ENCODE data around the gene BCLAF1. TPM values are rescaled to one million over a fixed set of nuclear protein-coding genes. Genes with fewer than 3 reads are reported as not detected.
A peak's percentile ranks its signal among the peaks of the same experiment; 100 is the strongest.
"Not testable (repeated sequence)": the region's sequence is repeated elsewhere in the genome, so short reads cannot be mapped to it uniquely, and the experiment has no call there.

BCLAF1 gene
- total RNA-seq, 2 donors from 2014 or later, result 77.8 to 179 TPM

DNA sequence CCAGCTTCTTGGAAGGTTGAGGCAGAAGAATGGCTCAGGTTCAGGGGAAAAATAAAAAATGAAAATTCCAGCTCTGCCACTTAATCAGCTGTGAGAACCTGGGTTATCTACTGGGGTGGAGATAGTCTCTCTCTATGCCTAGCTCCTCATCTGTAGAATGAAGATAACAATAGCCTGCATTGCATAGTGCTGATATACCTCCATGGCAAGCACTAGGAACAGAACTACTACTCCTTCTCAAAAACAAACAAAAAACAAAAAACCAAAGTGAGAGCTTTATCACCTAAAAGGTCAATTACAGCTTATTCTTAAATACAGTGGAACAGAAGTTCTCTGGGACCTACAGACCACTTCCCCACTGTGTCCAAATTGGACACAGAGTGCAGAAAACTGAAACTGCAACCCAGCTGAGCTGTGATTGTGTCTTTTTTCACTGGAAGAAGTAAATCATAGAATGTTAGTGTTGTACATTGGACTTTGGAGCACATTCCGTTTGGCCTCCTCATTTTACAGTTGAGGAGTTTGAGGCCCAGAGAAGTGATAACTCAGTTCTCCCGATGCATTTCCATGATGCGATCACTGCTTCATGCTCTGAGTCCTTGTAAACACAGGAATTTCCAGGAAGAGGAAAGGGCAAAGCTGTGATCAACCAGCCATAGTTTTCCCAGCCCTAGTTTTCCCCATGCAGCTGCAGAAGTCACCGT, 62.8 kb downstream of the BCLAF1 start:
- ATAC-seq (peak; percentile 41), DNase-seq (no peak)
- intact Hi-C loops (cut with DNase I), result loop anchor here (10.0 kb wide), 1 partner anchor 772 kb away; no protein-coding TSS in a partner anchor
- WGBS, 2 donors, result 76 to 88% methylated on average over 4 of the region's 4 CpGs
- Histone ChIP-seq H3K27ac (no peak overlapping the region), H3K9me3 (no peaks in the 10 kb centered on the region), H3K4me3 (no peak overlapping the region), H3K4me1 (peaks cover 7% of the 10 kb centered on the region), H3K36me3 (replicated peaks in 1 of 2; ENCODE audit: insufficient read depth in 1 of 2, low read depth in 2 of 2) (no peaks in the 10 kb centered on the region), H3K27me3 (no peaks in the 10 kb centered on the region)
- TF ChIP-seq, protein P1, sequence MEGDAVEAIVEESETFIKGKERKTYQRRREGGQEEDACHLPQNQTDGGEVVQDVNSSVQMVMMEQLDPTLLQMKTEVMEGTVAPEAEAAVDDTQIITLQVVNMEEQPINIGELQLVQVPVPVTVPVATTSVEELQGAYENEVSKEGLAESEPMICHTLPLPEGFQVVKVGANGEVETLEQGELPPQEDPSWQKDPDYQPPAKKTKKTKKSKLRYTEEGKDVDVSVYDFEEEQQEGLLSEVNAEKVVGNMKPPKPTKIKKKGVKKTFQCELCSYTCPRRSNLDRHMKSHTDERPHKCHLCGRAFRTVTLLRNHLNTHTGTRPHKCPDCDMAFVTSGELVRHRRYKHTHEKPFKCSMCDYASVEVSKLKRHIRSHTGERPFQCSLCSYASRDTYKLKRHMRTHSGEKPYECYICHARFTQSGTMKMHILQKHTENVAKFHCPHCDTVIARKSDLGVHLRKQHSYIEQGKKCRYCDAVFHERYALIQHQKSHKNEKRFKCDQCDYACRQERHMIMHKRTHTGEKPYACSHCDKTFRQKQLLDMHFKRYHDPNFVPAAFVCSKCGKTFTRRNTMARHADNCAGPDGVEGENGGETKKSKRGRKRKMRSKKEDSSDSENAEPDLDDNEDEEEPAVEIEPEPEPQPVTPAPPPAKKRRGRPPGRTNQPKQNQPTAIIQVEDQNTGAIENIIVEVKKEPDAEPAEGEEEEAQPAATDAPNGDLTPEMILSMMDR (IDR thresholded peaks at IDR 0.05), result no peak
- TF ChIP-seq POLR2A (IDR thresholded peaks at IDR 0.05), result no peak

DNA sequence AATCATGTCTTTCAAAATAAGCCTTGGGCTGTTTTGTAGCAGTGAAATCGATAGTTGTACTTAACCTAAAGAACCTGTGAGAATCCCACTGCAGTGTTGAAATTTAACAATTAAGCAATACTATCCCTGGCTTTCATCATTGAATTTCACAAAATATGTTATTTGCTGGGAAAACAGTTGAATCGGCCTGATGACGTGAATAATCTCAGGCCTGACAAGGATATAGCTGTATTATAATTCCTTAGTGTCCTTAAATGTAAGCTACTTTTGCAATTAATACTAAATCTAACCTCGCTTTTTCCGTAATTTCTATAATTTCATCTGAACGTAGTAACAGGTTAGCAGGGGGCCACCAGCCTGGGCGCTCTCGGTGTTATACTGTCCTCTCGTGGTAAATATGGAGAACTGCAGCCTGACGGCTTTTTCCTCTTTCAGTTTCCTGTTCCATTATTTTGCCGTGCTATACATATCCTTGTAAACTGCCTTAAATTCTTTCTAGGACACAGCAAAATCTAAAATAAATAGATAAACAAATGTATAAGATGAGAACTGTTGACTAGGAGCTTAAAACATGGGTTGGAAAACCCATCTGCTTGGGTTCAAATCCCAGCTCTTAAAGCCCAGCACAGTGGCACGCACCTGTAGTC, 63.5 kb downstream of the BCLAF1 start:
- no peak overlapping the region for H3K4me3 ChIP-seq
- DNase-seq (peak; percentile 51 to 65 (median 58)), ATAC-seq (peak; percentile 87)
- WGBS, 2 donors, result 7 to 10% methylated on average over 12 of the region's 12 CpGs
- no peaks in the 10 kb centered on the region for H3K9me3 ChIP-seq
- H3K36me3 ChIP-seq (replicated peaks in 1 of 2; ENCODE audit: insufficient read depth in 1 of 2, low read depth in 2 of 2), result no peaks in the 10 kb centered on the region
- H3K4me1 ChIP-seq, result peaks cover 7% of the 10 kb centered on the region
- no peaks in the 10 kb centered on the region for H3K27me3 ChIP-seq
- no peak overlapping the region for H3K27ac ChIP-seq
- intact Hi-C loops (cut with DNase I), result loop anchor here (10.0 kb wide), 1 partner anchor 771 kb away; no protein-coding TSS in a partner anchor
- no peak for TF ChIP-seq POLR2A (IDR thresholded peaks at IDR 0.05)
- TF ChIP-seq, protein P1 (IDR thresholded peaks at IDR 0.05), result peak; percentile 99 to 100 (median 99)

DNA sequence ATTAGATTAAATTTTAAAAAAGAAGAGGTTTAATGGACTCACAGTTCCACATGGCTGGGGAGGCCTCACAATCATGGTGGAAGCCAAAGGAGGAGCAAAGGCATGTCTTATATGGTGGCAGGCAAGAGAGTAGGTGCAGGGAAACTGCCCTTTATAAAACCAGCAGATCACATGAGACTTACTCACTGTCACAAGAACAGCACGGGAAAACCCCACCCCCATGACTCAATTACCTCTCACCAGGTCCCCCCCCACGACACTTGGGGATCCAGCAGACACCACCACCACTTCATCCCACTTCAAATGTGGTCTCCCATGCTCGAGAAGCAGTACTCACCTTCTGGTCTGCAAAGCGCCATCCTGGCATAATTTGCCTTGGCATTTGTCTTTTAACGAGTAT, 64.2 kb downstream of the BCLAF1 start:
- Histone ChIP-seq H3K27ac (no peak overlapping the region), H3K4me3 (no peak overlapping the region), H3K4me1 (peaks cover 7% of the 10 kb centered on the region), H3K9me3 (no peaks in the 10 kb centered on the region), H3K36me3 (replicated peaks in 1 of 2; ENCODE audit: insufficient read depth in 1 of 2, low read depth in 2 of 2) (no peaks in the 10 kb centered on the region), H3K27me3 (no peaks in the 10 kb centered on the region)
- TF ChIP-seq, protein P1 (IDR thresholded peaks at IDR 0.05), result no peak
- TF ChIP-seq POLR2A (IDR thresholded peaks at IDR 0.05), result no peak
- 51 to 56% methylated on average over 5 of the region's 5 CpGs for WGBS, 2 donors
- no peak for DNase-seq
- intact Hi-C loops (cut with DNase I), result loop anchor here (10.0 kb wide), 1 partner anchor 771 kb away; no protein-coding TSS in a partner anchor
- ATAC-seq, result no peak

DNA sequence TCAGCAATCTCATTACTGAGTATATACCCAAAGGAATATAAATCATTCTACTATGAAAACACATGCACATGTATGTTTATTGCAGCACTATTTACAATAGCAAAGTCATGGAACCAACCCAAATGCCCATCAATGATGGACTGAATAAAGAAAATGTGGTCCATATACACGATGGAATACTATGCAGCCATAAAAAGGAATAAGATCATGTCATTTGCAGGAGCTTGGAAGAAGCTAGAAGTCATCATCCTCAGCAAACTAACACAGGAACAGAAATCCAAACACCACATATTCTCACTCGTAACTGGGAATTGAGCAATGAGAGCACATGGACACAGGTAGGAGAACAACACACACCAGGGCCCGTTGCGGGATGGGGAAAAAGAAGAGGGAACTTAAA, 64.7 kb downstream of the BCLAF1 start:
- not testable (repeated sequence) for H3K9me3 ChIP-seq; ATAC-seq; DNase-seq; H3K27me3 ChIP-seq; H3K27ac ChIP-seq; H3K36me3 ChIP-seq (replicated peaks in 1 of 2; ENCODE audit: insufficient read depth in 1 of 2, low read depth in 2 of 2); H3K4me3 ChIP-seq; H3K4me1 ChIP-seq
- intact Hi-C loops (cut with DNase I), result loop anchor here (10.0 kb wide), 1 partner anchor 770 kb away; no protein-coding TSS in a partner anchor
- 80 to 92% methylated on average over 4 of the region's 4 CpGs for WGBS, 2 donors

DNA sequence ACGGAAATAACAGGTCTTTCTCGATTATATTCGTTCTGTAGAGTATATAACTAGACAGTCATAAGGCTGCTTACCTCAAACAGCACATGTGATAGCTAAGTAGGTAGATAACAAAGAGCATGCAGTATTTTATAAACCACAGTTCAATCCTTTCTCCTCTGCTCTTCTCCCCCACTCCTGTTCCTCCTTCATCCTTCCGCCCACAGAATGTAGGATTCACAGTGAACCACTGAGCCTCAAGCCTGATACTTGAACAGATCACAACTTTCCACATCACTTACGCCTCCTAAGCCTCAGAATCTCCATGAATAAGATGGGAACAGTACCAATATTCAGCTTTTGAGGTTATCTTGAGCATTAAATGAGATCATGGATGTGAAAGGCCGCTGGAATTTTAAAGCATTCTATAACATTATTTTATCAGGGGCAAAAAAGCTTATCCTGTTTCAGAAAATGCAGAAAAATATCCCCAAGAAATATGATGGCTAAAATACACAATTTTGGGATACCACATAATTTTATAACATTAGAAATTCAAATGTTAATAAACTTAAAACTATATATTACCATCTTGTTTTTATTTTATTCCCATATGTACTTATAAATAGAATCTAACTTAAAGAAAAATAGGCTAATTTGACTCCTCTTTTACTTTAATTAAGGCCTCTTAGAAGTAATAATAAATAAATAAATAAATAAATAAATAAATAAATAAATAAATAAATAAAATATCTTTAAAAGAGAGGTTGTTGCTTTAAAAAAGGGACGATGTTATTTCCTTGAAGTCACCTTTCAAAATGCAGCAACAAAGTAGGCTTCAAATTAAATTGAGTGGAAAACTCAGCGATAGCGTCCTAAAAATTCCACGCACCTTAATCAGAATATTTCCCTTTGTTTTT, 72.9 kb downstream of the BCLAF1 start:
- no peaks in the 10 kb centered on the region for H3K9me3 ChIP-seq
- 78 to 80% methylated on average over 10 of the region's 10 CpGs for WGBS, 2 donors
- ATAC-seq (no peak), DNase-seq (no peak)
- intact Hi-C loops (cut with DNase I), result loop anchor here (10.0 kb wide), 1 partner anchor 312 kb away; no protein-coding TSS in a partner anchor
- TF ChIP-seq, protein P1 (IDR thresholded peaks at IDR 0.05), result no peak
- no peak for TF ChIP-seq POLR2A (IDR thresholded peaks at IDR 0.05)
- no peak overlapping the region for H3K4me3 ChIP-seq
- no peak overlapping the region for H3K27ac ChIP-seq
- no peaks in the 10 kb centered on the region for H3K4me1 ChIP-seq
- no peaks in the 10 kb centered on the region for H3K27me3 ChIP-seq
- no peaks in the 10 kb centered on the region for H3K36me3 ChIP-seq (replicated peaks in 1 of 2; ENCODE audit: insufficient read depth in 1 of 2, low read depth in 2 of 2)

Data from body of pancreas (tissue), 4 donors.